ENCODE data around the gene DAPK3.
A peak's percentile ranks its signal among the peaks of the same experiment; 100 is the strongest.

Gene DAPK3

GRCh38 chr19:3984908-3985642, 14.2 kb upstream of the DAPK3 start, which contains the start of gene EEF2:
Gene EEF2 (minus strand): TSS chr19:3985463. CDS start chr19:3985380, 83 bp downstream.
- H3K4me3 ChIP-seq (ENCODE audit: low read length) = peak within 1 kb of the TSS; percentile 91
- no peak for TF ChIP-seq ZNF274 (IDR thresholded peaks at IDR 0.05; ENCODE audit: low read depth, low read length)

- no peak for TF ChIP-seq ZNF274 (IDR thresholded peaks at IDR 0.05; ENCODE audit: low read depth, low read length)
- H3K4me3 ChIP-seq (ENCODE audit: low read length) = peak overlapping the region; percentile 91
Measured at GRCh38 chr19:3984584-3984907, 13.6 kb upstream of the DAPK3 start.

DNA sequence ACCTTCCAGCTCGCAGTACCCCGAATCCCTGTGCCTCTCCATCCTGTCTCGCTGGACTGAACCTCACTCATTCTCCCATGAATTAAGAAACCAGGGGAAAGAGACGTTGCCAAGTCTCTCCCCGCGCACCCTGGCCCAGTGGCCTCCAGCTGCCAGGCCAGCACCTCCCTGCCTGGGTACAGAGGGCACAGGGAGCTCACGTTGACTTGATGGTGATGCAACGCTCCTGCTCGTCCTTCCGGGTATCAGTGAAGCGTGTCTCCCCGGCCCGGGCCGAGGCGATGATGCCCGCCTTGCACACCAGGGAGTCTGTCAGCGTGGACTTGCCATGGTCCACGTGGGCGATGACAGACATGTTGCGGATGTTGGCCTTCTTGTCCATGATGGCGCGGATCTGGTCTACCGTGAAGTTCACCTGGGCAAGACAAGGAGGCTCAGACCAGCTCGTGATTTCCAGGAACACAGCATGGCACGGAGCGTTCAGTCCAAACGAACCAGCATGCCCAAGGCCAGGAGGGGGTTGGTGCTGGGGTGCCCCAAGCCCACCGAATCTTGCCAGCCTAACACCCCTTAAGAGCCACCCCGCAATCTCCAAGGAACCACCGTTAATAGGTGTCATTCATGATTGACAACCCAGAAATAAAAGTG, 13.2 kb upstream of the DAPK3 start:
- peak overlapping the region; percentile 91 for H3K4me3 ChIP-seq (ENCODE audit: low read length)
- no peak for TF ChIP-seq ZNF274 (IDR thresholded peaks at IDR 0.05; ENCODE audit: low read depth, low read length)

GRCh38 chr19:3983542-3983914, 12.6 kb upstream of the DAPK3 start:
- no peak for TF ChIP-seq ZNF274 (IDR thresholded peaks at IDR 0.05; ENCODE audit: low read depth, low read length)
- peak overlapping the region; percentile 91 for H3K4me3 ChIP-seq (ENCODE audit: low read length)

DNA sequence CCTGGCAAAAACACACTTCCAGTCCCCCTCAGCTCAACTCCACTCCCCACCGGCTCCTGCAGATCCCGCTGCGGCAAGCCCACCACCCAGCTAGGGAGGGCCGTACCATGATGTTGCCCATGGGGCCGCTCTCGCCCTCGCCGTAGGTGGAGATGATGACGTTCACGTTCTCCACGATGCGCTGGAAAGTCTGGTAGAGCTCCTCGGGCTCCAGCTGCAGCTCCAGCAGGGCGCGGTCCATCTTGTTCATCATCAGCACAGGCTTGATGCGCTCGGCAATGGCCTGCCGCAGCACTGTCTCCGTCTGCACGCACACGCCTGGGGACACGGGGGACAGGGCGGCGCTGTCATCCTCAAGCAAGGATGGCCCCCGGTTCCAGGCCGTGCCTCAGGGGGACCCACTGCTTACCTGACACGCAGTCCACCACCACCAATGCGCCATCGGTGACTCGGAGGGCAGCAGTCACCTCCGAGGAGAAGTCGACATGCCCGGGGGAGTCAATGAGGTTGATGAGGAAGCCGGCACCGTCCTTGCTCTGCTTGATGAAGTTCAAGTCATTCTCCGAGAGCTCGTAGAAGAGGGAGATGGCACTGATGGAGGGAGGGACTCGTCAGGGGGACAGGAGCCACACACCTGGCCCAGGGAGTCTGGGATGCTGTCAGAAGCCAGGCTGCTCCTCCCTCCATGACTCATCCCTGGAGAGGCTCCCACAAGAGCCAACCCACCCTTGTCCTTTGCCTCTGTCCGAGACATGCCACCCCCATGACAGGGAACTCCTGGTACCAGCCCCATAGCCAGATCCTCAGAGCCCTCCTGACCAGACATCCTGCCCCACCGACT, 12.0 kb upstream of the DAPK3 start:
- peak overlapping the region; percentile 91; the same call in 1 of the 2 replicates for H3K4me3 ChIP-seq (ENCODE audit: low read length)
- no peak for TF ChIP-seq ZNF274 (IDR thresholded peaks at IDR 0.05; ENCODE audit: low read depth, low read length)

DNA sequence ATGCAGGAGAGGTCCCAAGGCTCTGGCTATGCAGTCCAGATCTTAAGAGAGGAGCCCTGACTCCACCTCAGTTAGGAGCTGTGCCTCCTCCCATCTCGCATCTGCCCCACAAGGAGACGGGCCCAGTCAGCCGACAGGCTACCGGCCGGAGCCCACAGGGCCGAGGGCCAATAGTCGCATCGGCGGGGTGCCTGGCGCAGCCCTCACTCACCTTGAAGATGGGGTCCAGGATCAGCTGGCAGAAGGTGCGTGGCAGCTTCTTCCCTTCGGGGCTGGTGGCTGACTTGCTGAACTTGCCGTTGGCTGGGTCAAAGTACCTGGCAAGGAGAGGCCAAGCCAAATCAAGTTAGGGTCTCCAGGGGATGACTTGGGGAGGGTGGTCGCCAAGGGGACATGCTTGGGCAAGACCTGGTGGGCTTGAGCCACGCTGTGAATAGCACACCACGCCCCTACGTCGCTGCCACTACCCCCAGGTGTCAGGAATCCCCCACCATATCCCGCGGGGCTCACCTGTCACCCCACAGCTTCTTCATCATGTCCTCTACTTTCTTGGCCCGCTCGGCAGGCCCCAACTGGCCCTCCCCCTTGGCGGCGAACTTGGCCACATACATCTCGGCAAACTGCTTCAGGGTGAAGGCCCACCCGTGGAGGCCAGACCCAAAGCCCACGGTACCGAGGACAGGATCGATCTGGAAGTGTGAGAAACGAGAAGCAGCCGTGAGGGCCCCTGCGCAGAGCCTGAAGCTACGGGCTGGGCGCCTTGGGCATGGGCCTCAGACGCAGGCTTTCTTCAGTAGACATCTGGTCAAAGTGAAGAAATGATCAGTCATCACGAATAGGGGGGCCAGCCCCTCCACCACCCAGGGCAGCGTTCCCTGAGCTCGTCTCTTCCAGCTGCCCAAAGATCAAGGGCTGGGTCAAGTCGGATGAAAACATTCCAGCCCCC, 11.1 kb upstream of the DAPK3 start:
- H3K4me3 ChIP-seq (ENCODE audit: low read length) = no peak overlapping the region

DNA sequence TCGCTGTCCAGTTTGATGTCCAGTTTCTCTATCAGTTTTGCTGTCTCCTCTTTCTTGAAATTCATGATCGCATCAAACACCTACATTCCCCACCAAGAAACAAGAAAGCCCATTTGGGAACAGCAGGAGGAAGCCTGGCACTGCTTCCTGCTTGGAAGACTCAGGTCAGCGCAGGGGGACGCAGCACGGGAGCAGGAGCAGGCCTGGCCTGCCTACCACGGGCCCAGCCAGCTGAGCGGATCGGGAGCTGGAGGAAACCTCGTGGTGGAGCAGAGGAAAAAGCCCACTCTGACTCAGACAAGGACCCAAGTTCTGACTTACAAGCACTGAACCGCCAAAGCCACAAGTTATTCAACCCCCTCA, 10.5 kb upstream of the DAPK3 start:
- H3K4me3 ChIP-seq (ENCODE audit: low read length) = no peak overlapping the region
- TF ChIP-seq ZNF274 (IDR thresholded peaks at IDR 0.05; ENCODE audit: low read depth, low read length) = no peak

More for the DNA sequence above, 11.1 kb upstream of the DAPK3 start:
- TF ChIP-seq ZNF274 (IDR thresholded peaks at IDR 0.05; ENCODE audit: low read depth, low read length) = no peak

DNA sequence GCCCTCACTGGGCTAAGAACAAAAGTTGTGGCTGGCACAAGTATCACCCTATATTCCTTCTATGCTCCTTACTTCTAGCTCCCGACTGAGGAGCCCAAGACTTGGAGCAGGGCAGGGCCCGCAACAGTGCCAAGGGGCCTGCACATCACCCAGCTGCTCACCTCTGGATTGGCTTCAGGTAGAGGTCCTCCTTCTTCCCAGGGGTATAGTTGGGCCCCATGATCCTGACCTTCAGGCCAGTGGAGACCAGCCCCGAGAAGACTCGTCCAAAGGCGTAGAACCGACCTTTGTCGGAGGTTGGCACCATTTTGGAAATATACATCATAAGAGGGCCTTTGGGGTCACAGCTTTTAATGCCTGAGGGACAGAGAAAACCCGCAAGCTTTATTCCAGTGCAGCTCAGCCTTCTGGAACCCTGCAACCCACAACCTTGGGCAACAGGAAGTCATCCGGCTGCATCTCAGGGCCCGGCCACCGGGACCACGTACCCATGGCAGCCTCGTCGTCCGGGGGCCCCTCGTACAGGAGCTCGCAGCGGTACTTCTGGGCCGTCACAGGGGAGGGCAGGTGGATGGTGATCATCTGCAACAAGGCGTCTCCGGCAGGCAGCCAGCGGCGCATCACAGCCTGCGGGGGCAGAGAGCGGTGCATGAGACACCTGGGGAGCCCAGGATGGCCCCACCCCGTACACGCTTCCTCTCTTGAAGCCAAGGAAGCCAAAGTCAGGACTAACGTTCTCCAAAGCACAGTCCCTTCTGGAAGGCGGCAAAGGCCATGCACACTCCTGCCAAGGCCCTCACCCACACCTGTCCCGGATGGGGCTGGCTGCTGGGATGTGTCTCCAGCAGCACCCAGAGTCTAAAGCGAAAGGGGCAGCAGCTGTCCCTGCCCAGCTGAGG, 9.7 kb upstream of the DAPK3 start:
- TF ChIP-seq ZNF274 (IDR thresholded peaks at IDR 0.05; ENCODE audit: low read depth, low read length) = no peak
- H3K4me3 ChIP-seq (ENCODE audit: low read length) = no peak overlapping the region

DNA sequence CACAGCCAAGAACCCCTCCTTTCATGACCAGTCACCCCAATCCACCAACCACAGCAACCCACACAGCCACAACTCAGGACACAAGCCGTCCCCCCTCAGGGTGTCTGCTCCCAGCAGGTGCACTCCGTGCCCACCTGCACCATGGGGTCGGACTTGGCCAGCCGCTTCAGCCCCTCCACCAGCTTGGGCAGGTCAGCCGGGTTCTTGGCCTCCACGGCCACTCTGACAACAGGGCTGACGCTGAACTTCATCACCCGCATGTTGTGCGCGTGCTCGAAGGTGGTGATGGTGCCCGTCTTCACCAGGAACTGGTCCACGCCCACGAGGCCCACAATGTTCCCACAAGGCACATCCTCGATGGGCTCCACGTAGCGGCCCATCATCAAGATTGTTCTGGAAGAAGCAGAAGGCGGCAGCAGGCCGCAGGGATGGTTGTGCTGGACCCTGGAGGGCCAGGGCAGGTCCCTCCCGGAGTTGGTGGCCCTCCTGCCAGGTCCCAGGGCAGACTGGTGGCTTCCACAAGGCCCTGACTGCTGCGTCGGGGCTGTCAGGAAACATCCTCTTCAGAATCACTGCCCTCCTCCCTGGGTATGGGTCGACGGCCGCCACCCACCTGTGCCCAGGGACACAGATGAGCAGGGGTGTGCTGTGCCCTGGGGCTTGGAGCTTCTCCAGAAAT, 8.9 kb upstream of the DAPK3 start:
- no peak for TF ChIP-seq ZNF274 (IDR thresholded peaks at IDR 0.05; ENCODE audit: low read depth, low read length)
- H3K4me3 ChIP-seq (ENCODE audit: low read length) = no peak overlapping the region

- TF ChIP-seq ZNF274 (IDR thresholded peaks at IDR 0.05; ENCODE audit: low read depth, low read length) = no peak
- no peak overlapping the region for H3K4me3 ChIP-seq (ENCODE audit: low read length)
Measured at GRCh38 chr19:3979289-3979673, 8.4 kb upstream of the DAPK3 start.

DNA sequence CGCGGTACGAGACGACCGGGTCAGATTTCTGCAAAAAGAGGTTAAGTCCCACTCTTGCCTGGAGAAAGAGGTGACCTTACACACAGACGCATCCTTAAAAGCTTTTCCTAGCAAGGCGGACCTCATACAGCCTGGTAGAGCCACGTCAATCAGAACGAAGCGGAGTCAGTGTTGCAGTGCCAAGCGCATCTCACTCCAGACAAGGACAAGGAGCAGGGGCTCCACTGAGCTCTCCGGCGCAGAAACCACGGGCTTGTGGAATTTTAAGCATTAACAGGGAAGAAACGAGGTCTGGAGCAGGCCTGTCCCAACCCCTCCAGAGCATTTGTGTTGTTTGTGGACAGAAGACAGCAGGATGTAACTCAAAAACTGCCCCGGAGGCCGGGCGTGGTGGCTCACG, 7.2 kb upstream of the DAPK3 start:
- H3K4me3 ChIP-seq (ENCODE audit: low read length) = no peak overlapping the region
- no peak for TF ChIP-seq ZNF274 (IDR thresholded peaks at IDR 0.05; ENCODE audit: low read depth, low read length)
